CD4-positive, alpha-beta T cell treated with Interleukin-15 for 4 hours (primary cell): ENCODE measurements around the gene GSE1.

Experiments
- DNase-seq: peaks from one replicate; pipeline ENCODE4 v3.0.0-alpha.2; 2020; ENCODE audit warnings: low spot score

The GSE1 gene

DNA sequence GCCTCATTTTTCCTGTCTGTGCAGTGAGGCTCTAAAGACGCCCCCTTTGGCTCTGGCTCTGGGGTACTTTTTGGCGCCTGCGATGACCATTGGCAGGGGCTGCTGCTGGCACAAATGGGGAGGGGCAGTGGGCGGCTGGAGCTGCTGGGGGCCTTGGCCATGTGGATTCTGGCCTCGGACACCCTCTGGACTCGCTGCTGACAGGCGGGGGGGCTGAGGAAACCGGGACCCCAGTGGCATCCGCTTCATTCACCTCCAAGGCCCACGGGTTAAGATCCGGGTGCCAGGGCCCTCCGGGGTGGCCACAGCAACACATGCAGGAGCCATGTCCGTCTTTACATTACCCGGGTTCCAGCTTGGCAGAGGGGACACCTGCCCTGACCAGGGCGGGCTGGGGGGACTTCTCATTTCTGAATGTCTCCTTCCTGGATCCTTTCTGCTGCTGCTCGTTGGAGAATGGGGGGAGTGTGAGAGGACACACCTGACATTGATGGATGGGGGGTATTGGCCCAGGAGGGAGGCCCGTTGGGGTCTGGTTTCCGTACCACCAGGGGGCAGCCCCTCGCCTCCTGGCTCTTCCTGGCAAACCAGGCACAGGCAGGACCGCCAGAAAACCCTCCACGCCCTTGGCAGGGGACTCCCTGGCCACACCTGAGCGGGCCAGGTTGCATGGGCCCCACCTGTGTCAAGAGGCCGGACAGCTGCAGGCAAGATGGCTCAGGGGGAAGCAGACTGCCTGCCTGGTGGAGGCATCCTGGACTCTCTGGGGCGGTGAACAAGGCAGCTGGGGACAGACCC, 21.8 kb downstream of the GSE1 start:
- DNase-seq = no peak

DNA sequence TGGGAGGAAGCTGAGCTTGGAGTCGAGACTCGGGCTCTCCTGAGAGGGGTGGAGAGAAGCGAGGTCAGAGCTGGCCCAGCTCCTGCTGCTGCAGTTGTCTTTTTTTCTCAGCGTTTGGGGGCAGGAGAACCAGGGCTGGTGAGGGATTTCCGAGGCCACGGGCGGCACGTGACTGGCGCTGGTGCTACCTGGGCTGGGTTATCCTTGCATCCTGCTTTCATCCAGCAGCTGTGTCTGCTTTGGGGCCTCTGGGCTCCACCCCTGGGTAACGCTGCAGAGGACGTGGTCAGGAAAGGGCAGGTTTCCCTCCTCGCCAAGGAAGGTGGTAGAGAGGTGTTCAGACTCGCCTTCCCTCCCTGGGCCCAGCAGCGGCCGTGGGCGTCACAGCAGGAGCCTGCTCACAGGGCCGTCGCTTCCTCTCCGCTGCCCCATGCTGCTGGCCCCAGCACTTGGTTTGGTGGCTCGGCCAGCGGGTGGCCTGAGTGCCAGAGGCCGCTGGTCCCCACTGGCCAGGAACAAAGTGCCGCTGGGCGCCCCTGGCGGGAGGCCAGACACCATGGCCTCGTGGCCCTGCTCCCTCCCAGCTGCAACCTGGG, 22.5 kb downstream of the GSE1 start:
- no peak for DNase-seq

GRCh38 chr16:85636234-85636812, 23.2 kb downstream of the GSE1 start:
- no peak for DNase-seq

DNA sequence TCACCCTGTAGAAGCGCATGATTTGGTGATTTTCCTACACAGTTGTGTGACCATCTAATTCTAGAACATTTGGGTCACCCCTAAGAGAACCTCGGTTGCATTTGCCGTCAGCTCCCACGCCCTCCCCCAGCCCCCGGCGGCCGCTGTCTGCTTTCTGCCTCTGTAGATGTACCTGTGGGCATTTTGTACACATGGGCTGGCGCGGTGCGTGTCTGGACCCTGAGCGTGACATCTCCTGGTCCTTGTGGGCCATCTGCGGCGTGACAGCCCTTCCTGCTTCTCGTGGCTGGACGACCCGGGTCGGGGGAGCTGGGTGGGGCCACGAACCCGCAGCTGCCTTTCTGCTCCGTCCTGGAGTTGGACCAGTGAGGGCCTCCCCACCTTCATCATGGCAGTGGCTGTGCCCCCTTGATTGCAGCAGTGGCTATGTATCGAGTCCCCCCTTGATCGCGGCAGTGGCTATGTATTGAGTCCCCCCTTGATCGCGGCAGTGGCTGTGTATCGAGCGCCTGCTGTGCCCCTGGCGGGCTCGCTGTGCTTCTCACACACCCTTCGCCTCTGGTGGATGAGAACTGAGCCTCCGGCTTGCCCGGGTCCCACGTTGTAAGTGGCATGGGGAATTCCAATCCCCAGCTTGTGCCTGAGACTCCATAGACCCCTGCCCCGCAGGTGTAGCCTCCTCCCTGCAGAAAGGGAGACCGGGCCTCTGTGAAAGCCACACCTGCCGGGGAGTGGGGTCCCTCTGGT, 24.1 kb downstream of the GSE1 start:
- DNase-seq = no peak

- no peak for DNase-seq
Observed at GRCh38 chr16:85637808-85638647, 24.9 kb downstream of the GSE1 start.

GRCh38 chr16:85638695-85639409, 25.7 kb downstream of the GSE1 start:
- no peak for DNase-seq

DNA sequence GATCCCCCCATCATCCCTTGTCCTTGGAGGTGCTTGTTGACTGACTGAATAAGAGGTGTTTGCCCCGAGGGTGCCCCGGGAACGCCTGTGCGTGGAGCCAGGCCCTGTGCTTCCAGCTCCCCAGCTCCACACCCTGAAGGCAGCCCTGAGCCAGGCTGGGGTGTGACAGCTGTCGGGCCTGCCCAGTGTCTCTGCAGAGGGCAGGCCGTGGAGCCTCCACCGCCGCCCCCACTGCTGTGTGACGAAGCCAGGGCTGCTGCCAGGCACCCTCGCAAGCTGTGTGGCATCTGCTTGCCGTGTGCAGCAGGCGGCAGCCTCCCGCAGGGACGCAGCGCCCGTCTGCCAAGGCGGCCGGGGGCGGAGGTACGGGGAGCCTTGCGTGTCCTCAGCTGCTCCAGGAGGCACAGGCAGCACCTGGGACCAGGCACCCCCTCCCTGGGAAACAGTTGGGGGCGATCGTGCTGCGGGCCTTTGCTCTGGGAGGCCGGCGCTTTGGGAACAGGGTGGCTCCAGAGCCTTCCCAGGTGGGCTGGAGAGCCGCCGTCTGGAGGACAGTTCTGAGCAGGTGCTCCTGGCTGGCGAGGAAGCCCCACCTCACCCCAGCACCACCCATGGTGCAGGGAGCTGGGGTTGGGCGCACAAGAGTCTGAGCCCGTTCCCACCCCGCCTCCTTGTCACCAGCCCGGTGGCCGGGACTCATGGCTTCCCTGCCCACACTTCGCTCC, 26.6 kb downstream of the GSE1 start:
- no peak for DNase-seq

- DNase-seq = no peak
Observed at GRCh38 chr16:85640254-85640558, 27.1 kb downstream of the GSE1 start.

DNA sequence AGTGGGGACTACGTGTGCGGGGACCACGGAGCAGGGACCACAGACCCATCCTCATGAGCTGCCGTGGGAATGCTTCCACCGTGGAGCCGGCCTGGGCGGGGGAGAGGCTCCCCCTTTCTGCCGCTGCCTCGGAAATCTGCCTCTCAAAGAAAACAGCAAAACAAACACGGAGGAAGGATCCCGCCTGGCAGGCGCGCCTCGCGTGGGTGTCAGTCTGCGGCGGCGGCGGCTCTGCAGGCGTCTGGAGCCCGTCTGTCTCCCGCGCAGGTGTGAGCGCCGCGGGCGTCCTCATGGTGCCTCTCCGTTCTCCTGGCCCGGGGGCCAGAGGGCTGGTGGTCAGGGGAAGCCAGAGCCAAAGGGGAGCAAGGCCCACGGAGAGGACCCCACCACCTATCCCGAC, 27.5 kb downstream of the GSE1 start:
- no peak for DNase-seq

- no peak for DNase-seq
Observed at GRCh38 chr16:85641305-85641704, 28.2 kb downstream of the GSE1 start.

GRCh38 chr16:85641776-85642176, 28.7 kb downstream of the GSE1 start:
- no peak for DNase-seq

DNA sequence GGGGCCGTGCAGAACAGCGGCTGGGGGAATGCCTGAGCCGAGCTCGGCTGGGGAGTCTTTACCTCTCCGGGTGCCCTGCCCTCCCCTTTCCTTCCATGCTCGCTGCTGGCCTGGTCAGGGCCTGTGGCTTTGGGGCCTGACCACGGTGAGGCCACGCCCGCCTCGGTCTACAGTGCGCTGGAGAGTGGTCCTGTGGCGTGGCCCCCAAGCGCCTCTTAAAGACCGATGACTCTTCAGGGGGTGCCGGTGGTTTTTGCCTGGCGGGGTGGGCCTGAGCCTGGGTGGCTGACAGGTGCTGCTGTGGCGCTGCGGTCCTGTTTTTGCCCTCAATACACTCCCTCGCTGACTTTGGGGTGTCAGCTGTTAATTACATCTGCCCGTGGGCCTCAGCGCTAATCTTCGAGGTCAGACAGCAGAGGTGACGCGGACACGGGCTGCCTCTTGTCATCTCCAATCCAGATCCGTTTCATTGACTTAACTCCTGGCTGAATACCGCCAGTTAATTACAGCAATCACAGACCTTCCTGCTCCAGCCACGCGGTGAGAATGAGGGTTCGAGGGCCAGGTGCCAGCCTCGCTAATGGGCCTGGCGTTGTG, 29.7 kb downstream of the GSE1 start:
- DNase-seq = no peak

DNA sequence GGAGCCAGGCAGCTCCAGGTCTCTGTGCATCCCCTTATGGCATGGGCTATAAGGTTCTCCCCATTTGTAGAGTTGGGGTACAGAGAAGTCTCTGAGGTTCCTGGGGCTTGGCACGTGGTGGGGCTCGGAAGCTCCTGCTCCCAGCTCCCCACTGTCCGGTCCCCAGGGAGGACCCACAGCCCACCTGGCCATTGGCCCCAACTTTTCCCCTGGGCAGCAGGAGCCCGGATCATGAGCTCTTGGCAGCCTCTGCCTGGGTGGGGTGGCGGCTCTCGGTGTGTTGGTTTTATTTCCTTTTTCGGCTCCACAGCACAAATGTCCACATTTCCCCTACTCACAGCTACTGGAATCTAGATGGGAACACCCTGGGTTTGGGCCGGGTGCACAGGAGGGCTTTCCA, 30.5 kb downstream of the GSE1 start:
- no peak for DNase-seq

DNA sequence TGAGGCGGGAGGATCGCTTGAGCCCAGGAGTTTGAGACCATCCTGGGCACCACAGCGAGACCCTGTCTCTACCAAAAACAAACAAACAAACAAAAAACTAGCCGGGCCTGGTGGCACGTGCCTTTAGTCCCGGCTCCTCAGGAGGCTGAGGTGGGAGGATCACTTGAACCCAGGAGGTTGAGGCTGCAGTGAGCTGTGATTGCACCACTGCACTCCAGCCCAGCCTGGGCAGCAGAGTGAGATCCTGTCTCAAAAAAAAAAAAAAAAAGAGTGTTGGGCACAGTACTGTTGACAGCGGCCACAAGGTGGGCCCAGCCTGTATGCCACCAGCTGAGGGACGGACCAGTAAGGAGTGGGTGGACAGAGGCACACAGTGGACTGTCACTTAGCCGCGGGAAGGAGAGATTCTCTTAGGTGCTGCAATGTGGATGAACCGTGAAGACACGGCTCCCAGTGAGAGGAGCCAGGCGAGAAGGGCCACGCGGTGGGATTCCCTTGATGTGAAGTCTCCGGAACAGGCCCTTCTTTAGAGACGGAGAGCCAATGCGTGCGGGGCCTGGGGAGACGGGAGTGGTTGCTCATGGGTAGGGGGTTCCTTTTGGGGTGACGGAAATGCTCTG, 31.1 kb downstream of the GSE1 start:
- DNase-seq = no peak

GRCh38 chr16:85645021-85645589, 32.0 kb downstream of the GSE1 start:
- DNase-seq = no peak

DNA sequence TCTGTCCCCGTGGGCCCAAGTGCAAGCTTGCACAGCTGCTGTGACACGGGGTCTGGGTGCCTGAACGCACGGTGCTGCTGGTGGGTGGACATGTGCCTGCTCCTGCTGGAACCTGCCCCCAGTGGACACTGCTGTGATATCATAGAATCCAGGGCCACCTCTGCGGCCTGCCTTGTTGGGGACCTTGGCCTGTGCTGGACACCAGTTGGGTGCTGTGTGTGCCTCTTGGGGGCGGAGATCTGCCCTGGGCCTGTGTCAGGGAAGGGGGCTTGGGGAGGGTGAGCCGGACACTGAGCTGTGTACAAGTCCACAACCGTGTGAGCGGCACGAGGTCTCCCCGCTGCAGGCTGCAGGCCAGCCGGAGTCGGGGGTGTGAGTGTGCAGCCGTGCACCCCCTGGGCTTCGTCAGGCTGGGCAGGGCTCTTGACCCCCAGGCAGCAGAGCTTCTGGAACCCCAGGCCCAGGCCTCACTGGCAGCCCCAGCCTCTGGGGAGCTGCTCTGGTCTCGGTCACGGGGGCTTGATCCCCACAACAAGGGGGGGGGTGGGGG, 33.3 kb downstream of the GSE1 start:
- DNase-seq = no peak

GRCh38 chr16:85646976-85647375, 33.9 kb downstream of the GSE1 start:
- no peak for DNase-seq

DNA sequence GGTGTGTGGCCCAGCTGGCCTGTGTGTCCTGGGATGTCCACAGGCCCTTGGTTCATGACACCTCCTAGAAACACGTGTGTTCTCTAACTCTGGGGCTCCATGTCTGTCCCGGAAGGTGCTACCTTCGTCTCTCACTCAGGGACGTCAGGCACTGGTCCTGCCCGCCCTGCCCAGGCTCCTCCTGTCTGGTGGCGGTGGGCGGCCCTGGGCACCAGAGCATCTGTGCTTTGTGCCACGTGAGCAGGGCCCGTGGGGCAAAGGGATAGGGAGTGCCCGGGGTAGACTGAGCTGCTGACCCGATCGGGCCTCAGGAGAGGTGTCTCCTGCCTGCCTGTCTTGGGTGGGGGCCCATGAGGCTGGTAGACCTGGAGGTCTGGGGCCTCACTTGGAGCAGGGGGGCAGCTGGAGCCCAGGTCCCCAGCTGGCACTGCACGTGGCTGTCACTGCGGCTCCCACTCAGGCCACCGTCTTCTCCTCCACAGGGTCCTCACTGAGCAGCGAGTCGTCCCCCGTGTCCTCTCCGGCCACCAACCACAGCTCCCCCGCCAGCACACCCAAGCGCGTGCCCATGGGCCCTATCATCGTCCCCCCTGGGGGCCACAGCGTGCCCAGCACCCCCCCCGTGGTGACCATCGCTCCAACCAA, 35.1 kb downstream of the GSE1 start:
- no peak for DNase-seq

GRCh38 chr16:85648805-85649204, 35.7 kb downstream of the GSE1 start:
- DNase-seq = no peak
